ENCODE data around the gene PAK2.
"Not testable (repeated sequence)": the region's sequence is repeated elsewhere in the genome, so short reads cannot be mapped to it uniquely, and the experiment has no call there.

Gene PAK2

GRCh38 chr3:196739671-196740480 is at the start of gene PAK2:
Gene PAK2, plus strand, starts transcription at chr3:196739857. Its CDS starts 42,790 bp downstream, at chr3:196782647.
- peak; percentile 94 for DNase-seq (ENCODE audit: low spot score)

- DNase-seq (ENCODE audit: low spot score), result no peak
These were observed 49.6 kb upstream of the PAK2 start for GRCh38 chr3:196689941-196690660.

- DNase-seq (ENCODE audit: low spot score), result no peak
These were observed 48.3 kb upstream of the PAK2 start for GRCh38 chr3:196691386-196691785.

GRCh38 chr3:196694202-196694638 is 45.4 kb upstream of the PAK2 start:
- DNase-seq (ENCODE audit: low spot score), result no peak

- no peak for DNase-seq (ENCODE audit: low spot score)
These were observed 44.5 kb upstream of the PAK2 start for GRCh38 chr3:196694941-196695848.

GRCh38 chr3:196695849-196696226 is 43.8 kb upstream of the PAK2 start:
- DNase-seq (ENCODE audit: low spot score), result no peak

- no peak for DNase-seq (ENCODE audit: low spot score)
These were observed 42.4 kb upstream of the PAK2 start for GRCh38 chr3:196697270-196697669.

- DNase-seq (ENCODE audit: low spot score), result no peak
These were observed 39.9 kb upstream of the PAK2 start for GRCh38 chr3:196699749-196700148.

GRCh38 chr3:196700801-196701200 is 38.9 kb upstream of the PAK2 start:
- DNase-seq (ENCODE audit: low spot score), result no peak

- no peak for DNase-seq (ENCODE audit: low spot score)
These were observed 33.3 kb upstream of the PAK2 start for GRCh38 chr3:196706327-196706726.

GRCh38 chr3:196706731-196707130 is 32.9 kb upstream of the PAK2 start:
- DNase-seq (ENCODE audit: low spot score), result no peak

GRCh38 chr3:196707566-196707965 is 32.1 kb upstream of the PAK2 start:
- no peak for DNase-seq (ENCODE audit: low spot score)

GRCh38 chr3:196708467-196708866 is 31.2 kb upstream of the PAK2 start:
- DNase-seq (ENCODE audit: low spot score), result no peak

GRCh38 chr3:196711838-196712513 is 27.7 kb upstream of the PAK2 start, which contains the start of the genes CEP19 and PIGX:
Gene CEP19, minus strand, starts transcription at chr3:196712250. Its CDS starts 3,593 bp downstream, at chr3:196708657.
Gene PIGX, plus strand, starts transcription at chr3:196712377.
- DNase-seq (ENCODE audit: low spot score), result peak; percentile 88

GRCh38 chr3:196712514-196713413 is 26.9 kb upstream of the PAK2 start:
- DNase-seq (ENCODE audit: low spot score), result no peak

GRCh38 chr3:196717162-196717561 is 22.5 kb upstream of the PAK2 start:
- DNase-seq (ENCODE audit: low spot score), result not testable (repeated sequence)

- no peak for DNase-seq (ENCODE audit: low spot score)
These were observed 18.6 kb upstream of the PAK2 start for GRCh38 chr3:196721097-196721496.

- no peak for DNase-seq (ENCODE audit: low spot score)
These were observed 12.6 kb upstream of the PAK2 start for GRCh38 chr3:196726788-196727675.

GRCh38 chr3:196735751-196736150 is 3.9 kb upstream of the PAK2 start:
- no peak for DNase-seq (ENCODE audit: low spot score)
